ENCODE results near the gene CDR2. TPM values are rescaled to one million over a fixed set of nuclear protein-coding genes. Genes with fewer than 3 reads are reported as not detected.

CDR2 gene
- total and polyA plus RNA-seq, 2 of the 13 experiments (the other 11 are each of a cell fraction or from before 2014, with no cell fraction given) = 59.0 to 78.9 TPM

DNA sequence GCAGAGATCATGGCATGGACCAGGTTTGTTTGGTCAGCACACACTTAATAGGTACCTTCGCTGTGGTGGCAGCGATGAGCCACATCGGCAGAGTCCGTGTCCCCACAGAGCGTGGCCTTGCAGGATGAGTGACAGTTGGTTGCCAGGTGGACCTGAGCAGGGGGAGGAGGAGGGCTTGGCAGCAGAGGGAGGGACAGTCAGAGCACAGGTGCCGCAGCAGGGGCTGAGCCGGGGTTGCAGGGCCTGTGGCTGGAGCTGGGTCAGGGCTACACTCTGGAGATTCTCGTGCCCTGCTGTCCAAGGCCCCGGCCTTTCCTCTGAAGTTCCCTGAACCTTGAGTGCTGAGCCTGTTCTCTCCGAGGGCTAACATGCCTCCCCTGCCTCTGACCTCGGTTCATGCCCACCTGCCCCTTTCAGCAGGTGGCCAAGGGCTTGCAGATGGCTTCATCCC, 52.4 kb downstream of the CDR2 start (continued):
- 0 out of 2 replicates have a peak, but pooled peaks have one; percentile 18 for TF ChIP-seq FUBP1 (CRISPR knock-in tag; IDR thresholded peaks at IDR 0.05; ENCODE audit: borderline replicate concordance)
- TF ChIP-seq, protein P1, sequence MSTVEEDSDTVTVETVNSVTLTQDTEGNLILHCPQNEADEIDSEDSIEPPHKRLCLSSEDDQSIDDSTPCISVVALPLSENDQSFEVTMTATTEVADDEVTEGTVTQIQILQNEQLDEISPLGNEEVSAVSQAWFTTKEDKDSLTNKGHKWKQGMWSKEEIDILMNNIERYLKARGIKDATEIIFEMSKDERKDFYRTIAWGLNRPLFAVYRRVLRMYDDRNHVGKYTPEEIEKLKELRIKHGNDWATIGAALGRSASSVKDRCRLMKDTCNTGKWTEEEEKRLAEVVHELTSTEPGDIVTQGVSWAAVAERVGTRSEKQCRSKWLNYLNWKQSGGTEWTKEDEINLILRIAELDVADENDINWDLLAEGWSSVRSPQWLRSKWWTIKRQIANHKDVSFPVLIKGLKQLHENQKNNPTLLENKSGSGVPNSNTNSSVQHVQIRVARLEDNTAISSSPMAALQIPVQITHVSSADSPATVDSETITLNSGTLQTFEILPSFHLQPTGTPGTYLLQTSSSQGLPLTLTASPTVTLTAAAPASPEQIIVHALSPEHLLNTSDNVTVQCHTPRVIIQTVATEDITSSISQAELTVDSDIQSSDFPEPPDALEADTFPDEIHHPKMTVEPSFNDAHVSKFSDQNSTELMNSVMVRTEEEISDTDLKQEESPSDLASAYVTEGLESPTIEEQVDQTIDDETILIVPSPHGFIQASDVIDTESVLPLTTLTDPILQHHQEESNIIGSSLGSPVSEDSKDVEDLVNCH (CRISPR knock-in tag; IDR thresholded peaks at IDR 0.05) = no peak
- 0 out of 2 replicates have a peak, but pooled peaks have one; percentile 53 for TF ChIP-seq BRD4 (CRISPR knock-in tag; IDR thresholded peaks at IDR 0.05)
- peak; percentile 22; the same call in 1 of the 2 replicates for TF ChIP-seq ZFY (CRISPR knock-in tag; IDR thresholded peaks at IDR 0.05)
- TF ChIP-seq, protein P2, sequence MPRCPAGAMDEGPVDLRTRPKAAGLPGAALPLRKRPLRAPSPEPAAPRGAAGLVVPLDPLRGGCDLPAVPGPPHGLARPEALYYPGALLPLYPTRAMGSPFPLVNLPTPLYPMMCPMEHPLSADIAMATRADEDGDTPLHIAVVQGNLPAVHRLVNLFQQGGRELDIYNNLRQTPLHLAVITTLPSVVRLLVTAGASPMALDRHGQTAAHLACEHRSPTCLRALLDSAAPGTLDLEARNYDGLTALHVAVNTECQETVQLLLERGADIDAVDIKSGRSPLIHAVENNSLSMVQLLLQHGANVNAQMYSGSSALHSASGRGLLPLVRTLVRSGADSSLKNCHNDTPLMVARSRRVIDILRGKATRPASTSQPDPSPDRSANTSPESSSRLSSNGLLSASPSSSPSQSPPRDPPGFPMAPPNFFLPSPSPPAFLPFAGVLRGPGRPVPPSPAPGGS (CRISPR knock-in tag; IDR thresholded peaks at IDR 0.05) = peak; percentile 37; the same call in 1 of the 2 replicates
- TF ChIP-seq, protein P3, sequence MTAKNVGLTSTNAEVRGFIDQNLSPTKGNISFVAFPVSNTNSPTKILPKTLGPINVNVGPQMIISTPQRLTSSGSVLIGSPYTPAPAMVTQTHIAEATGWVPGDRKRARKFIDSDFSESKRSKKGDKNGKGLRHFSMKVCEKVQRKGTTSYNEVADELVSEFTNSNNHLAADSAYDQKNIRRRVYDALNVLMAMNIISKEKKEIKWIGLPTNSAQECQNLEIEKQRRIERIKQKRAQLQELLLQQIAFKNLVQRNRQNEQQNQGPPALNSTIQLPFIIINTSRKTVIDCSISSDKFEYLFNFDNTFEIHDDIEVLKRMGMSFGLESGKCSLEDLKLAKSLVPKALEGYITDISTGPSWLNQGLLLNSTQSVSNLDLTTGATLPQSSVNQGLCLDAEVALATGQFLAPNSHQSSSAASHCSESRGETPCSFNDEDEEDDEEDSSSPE (CRISPR knock-in tag; IDR thresholded peaks at IDR 0.05) = no peak
- TF ChIP-seq FOXM1 (CRISPR knock-in tag; IDR thresholded peaks at IDR 0.05) = 0 out of 2 replicates have a peak, but pooled peaks have one; percentile 27
- TF ChIP-seq HNF1B (CRISPR knock-in tag; IDR thresholded peaks at IDR 0.05) = no peak; the same call in 1 of the 2 replicates
- no peak for TF ChIP-seq TCF12 (IDR thresholded peaks at IDR 0.05)
- TF ChIP-seq TCF12 (CRISPR knock-in tag; IDR thresholded peaks at IDR 0.05) = peak; percentile 19; the same call in 1 of the 2 replicates
- TF ChIP-seq, protein P4, sequence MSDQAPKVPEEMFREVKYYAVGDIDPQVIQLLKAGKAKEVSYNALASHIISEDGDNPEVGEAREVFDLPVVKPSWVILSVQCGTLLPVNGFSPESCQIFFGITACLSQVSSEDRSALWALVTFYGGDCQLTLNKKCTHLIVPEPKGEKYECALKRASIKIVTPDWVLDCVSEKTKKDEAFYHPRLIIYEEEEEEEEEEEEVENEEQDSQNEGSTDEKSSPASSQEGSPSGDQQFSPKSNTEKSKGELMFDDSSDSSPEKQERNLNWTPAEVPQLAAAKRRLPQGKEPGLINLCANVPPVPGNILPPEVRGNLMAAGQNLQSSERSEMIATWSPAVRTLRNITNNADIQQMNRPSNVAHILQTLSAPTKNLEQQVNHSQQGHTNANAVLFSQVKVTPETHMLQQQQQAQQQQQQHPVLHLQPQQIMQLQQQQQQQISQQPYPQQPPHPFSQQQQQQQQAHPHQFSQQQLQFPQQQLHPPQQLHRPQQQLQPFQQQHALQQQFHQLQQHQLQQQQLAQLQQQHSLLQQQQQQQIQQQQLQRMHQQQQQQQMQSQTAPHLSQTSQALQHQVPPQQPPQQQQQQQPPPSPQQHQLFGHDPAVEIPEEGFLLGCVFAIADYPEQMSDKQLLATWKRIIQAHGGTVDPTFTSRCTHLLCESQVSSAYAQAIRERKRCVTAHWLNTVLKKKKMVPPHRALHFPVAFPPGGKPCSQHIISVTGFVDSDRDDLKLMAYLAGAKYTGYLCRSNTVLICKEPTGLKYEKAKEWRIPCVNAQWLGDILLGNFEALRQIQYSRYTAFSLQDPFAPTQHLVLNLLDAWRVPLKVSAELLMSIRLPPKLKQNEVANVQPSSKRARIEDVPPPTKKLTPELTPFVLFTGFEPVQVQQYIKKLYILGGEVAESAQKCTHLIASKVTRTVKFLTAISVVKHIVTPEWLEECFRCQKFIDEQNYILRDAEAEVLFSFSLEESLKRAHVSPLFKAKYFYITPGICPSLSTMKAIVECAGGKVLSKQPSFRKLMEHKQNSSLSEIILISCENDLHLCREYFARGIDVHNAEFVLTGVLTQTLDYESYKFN (CRISPR knock-in tag; conservative IDR thresholded peaks at IDR 0.05) = no peak
- no peak for TF ChIP-seq PITX1 (CRISPR knock-in tag; IDR thresholded peaks at IDR 0.05)
- peak; percentile 32; the same call in 1 of the 2 replicates for TF ChIP-seq NFKB2 (CRISPR knock-in tag; IDR thresholded peaks at IDR 0.05; ENCODE audit: borderline replicate concordance)

Measured in HepG2 (cell line).